ENCODE measurements around the gene TAS2R20.

TAS2R20 gene

DNA sequence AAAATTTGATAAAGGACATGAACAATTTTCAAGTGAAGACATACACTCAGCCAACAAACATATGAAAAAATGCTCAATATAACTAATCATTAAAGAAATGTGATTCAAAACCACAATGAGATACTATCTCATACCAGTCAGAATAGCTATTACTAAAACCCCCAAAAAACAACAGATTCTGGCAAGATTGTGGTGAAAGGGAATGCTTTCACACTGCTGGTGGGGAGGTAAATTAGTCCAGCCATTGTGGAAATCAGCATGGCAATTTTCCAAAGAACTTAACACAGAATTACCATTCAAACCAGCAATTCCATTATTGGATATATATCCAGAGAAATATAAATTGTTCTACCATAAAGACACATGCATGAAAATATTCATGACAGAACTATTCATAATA, 40.4 kb downstream of the TAS2R20 start:
- DNase-seq: no peak

DNA sequence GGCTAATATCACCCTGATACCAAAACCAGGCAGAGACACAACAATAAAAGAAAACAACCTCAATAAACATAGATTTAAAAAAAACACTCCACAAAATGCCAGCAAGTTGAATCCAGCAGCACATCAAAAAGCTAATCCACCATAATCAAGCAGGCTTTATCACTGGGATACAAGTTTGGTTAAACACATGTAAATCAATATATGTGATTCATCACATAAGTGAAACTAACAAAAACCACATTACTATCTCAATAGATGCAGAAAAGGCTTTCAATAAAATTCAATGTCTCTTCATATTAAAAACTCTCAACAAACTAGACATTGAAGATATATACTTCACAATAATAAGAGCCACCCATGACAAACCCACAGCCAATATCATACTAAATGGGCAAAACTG, 42.0 kb downstream of the TAS2R20 start:
- no peak for DNase-seq

DNA sequence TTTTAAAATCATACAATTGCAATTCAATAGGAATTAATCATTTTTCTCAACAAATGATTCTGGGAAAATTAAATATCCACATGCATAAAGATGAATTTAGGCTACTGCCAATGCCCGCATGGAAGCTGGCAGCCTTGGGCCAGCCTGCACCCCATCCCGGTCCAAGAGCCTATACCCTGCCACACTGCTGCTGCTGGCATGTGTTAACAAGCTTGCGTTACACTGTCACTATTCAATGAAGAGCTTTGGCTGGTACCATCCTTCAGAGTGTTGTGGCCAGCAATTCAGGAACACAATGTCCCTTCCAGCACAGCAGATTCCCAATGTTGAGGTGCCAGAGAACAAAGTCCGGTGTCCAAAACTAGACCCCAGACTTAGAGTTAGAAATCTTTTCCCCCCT, 45.5 kb downstream of the TAS2R20 start:
- DNase-seq: no peak

All from activated T-cell treated with anti-CD3 and anti-CD28 coated beads, Interleukin-2, amount 50 U/mL, for 48 hours (primary cell).